A549 (cell line): ENCODE results near the gene GRID1.

Source experiments
- FOSL2 ChIP-seq, 2 experiments: fragments of 450-650 bp in 1 of 2; fragments of >200 bp in 1 of 2; sonication (Bioruptor Twin) in 1 of 2; formaldehyde crosslinking; IDR thresholded peaks; 2 replicates each; pipeline versions ENCODE4 v1.5.0 to v1.6.1; 2016 to 2020; ENCODE audit warnings: mild to moderate bottlenecking in 1 of 2, moderate library complexity in 1 of 2
- JUN ChIP-seq, 2 experiments: fragments of >200 bp; sonication (Bioruptor Twin); formaldehyde crosslinking; IDR thresholded peaks; 2 replicates in 1 of 2; 3 replicates in 1 of 2; pipeline ENCODE4 v1.6.1; 2016 to 2017
- JUNB ChIP-seq: fragments of >200 bp; sonication (Bioruptor Twin); formaldehyde crosslinking; IDR thresholded peaks from 2 replicates; pipeline ENCODE4 v1.6.1; 2016
- PHF8 ChIP-seq: fragments of 200-600 bp; sonication (generic); IDR thresholded peaks from 2 replicates; pipeline ENCODE4 v1.6.1; 2016; ENCODE audit warnings: low read depth, mild to moderate bottlenecking, antibody characterized with exemption, moderate library complexity, borderline replicate concordance
- POLR2A ChIP-seq: IDR thresholded peaks from 2 replicates; pipeline ENCODE4 v1.6.1; 2012; ENCODE audit warnings: mild to moderate bottlenecking, low read length
- POLR2AphosphoS2 ChIP-seq: conservative IDR thresholded peaks from 2 replicates; pipeline ENCODE4 v1.6.1; 2012; ENCODE audit warnings: low read length, improper control_type of control experiment, inconsistent platforms
- RFX5 ChIP-seq: fragments of 450-650 bp; IDR thresholded peaks from 2 replicates; pipeline ENCODE4 v1.7.1; 2014; ENCODE audit warnings: antibody characterized with exemption, mild to moderate bottlenecking, moderate library complexity
- TP53 ChIP-seq: fragments of 250-450 bp; sonication (Bioruptor Pico); IDR thresholded peaks from 2 replicates; pipeline ENCODE4 v1.5.0; 2021; ENCODE audit warnings: mild to moderate bottlenecking, moderate library complexity
- ZNF302 ChIP-seq: fragments of 250-450 bp; sonication (Bioruptor Pico); IDR thresholded peaks from 2 replicates; pipeline ENCODE4 v1.9.0; 2021; ENCODE audit warnings: inconsistent platforms, mild to moderate bottlenecking, moderate library complexity
- TF ChIP-seq, protein P1 (sequence below): fragments of 200-600 bp; sonication (generic); IDR thresholded peaks from 2 replicates; pipeline ENCODE4 v1.6.1; 2016; ENCODE audit warnings: antibody characterized with exemption, mild to moderate bottlenecking, moderate library complexity
- TF ChIP-seq, protein P2 (sequence below): IDR thresholded peaks from 2 replicates; pipeline ENCODE4 v1.6.1; 2012
- TF ChIP-seq, protein P3 (sequence below): fragments of >200 bp; sonication (Bioruptor Twin); formaldehyde crosslinking; IDR thresholded peaks from 3 replicates; pipeline ENCODE4 v1.5.1; 2016
- TF ChIP-seq, protein P4 (sequence below): fragments of 150-350 bp; IDR thresholded peaks from 2 replicates; pipeline ENCODE4 v1.6.1; 2014; ENCODE audit warnings: low read depth, mild to moderate bottlenecking, low read length

DNA sequence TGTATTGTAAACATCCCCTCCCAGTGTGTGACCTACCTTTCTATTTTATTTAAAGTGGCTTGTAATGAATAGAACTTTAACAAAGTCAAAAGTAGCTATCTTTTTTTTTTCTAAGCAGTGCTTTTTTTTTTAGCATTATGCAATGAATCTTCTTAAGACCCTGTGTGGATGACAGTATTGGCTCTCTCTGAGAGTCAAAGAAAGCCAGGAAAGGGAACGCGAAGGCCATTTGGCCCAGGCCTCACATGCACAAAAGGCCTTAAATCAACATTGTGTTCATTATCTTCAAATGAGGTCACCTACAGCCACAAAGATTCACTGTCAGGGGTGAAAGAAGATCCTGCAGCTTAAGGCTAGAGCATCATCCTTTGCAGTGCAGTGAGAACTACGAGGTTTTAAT lies 721.5 kb downstream of the GRID1 start:
- TF ChIP-seq POLR2AphosphoS2 (no peak), POLR2A (no peak), JUNB (no peak), PHF8 (no peak), RFX5 (no peak), TP53 (CRISPR knock-in tag) (no peak), JUN (IDR thresholded peaks at IDR 0.05) (no peak), ZNF302 (CRISPR knock-in tag) (no peak), FOSL2 (IDR thresholded peaks at IDR 0.05) (no peak), FOSL2 (CRISPR knock-in tag; IDR thresholded peaks at IDR 0.05) (no peak)
- TF ChIP-seq, protein P1, sequence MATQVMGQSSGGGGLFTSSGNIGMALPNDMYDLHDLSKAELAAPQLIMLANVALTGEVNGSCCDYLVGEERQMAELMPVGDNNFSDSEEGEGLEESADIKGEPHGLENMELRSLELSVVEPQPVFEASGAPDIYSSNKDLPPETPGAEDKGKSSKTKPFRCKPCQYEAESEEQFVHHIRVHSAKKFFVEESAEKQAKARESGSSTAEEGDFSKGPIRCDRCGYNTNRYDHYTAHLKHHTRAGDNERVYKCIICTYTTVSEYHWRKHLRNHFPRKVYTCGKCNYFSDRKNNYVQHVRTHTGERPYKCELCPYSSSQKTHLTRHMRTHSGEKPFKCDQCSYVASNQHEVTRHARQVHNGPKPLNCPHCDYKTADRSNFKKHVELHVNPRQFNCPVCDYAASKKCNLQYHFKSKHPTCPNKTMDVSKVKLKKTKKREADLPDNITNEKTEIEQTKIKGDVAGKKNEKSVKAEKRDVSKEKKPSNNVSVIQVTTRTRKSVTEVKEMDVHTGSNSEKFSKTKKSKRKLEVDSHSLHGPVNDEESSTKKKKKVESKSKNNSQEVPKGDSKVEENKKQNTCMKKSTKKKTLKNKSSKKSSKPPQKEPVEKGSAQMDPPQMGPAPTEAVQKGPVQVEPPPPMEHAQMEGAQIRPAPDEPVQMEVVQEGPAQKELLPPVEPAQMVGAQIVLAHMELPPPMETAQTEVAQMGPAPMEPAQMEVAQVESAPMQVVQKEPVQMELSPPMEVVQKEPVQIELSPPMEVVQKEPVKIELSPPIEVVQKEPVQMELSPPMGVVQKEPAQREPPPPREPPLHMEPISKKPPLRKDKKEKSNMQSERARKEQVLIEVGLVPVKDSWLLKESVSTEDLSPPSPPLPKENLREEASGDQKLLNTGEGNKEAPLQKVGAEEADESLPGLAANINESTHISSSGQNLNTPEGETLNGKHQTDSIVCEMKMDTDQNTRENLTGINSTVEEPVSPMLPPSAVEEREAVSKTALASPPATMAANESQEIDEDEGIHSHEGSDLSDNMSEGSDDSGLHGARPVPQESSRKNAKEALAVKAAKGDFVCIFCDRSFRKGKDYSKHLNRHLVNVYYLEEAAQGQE = no peak
- TF ChIP-seq, protein P2, sequence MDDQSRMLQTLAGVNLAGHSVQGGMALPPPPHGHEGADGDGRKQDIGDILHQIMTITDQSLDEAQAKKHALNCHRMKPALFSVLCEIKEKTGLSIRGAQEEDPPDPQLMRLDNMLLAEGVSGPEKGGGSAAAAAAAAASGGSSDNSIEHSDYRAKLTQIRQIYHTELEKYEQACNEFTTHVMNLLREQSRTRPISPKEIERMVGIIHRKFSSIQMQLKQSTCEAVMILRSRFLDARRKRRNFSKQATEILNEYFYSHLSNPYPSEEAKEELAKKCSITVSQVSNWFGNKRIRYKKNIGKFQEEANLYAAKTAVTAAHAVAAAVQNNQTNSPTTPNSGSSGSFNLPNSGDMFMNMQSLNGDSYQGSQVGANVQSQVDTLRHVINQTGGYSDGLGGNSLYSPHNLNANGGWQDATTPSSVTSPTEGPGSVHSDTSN = no peak
- TF ChIP-seq, protein P3, sequence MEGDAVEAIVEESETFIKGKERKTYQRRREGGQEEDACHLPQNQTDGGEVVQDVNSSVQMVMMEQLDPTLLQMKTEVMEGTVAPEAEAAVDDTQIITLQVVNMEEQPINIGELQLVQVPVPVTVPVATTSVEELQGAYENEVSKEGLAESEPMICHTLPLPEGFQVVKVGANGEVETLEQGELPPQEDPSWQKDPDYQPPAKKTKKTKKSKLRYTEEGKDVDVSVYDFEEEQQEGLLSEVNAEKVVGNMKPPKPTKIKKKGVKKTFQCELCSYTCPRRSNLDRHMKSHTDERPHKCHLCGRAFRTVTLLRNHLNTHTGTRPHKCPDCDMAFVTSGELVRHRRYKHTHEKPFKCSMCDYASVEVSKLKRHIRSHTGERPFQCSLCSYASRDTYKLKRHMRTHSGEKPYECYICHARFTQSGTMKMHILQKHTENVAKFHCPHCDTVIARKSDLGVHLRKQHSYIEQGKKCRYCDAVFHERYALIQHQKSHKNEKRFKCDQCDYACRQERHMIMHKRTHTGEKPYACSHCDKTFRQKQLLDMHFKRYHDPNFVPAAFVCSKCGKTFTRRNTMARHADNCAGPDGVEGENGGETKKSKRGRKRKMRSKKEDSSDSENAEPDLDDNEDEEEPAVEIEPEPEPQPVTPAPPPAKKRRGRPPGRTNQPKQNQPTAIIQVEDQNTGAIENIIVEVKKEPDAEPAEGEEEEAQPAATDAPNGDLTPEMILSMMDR = no peak
- TF ChIP-seq, protein P4, sequence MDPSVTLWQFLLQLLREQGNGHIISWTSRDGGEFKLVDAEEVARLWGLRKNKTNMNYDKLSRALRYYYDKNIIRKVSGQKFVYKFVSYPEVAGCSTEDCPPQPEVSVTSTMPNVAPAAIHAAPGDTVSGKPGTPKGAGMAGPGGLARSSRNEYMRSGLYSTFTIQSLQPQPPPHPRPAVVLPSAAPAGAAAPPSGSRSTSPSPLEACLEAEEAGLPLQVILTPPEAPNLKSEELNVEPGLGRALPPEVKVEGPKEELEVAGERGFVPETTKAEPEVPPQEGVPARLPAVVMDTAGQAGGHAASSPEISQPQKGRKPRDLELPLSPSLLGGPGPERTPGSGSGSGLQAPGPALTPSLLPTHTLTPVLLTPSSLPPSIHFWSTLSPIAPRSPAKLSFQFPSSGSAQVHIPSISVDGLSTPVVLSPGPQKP = no peak
